IMR-90 (cell line): ENCODE results near the gene SEC22A. TPM values are rescaled to one million over a fixed set of nuclear protein-coding genes. Genes with fewer than 3 reads are reported as not detected.
"Not testable (repeated sequence)": the region's sequence is repeated elsewhere in the genome, so short reads cannot be mapped to it uniquely, and the experiment has no call there.

Experiments used
- ATAC-seq: fragments of 200-7000 bp; cut with Tn5 transposase; 2 replicates; pipeline ENCODE4 v1.9.1; 2020; ENCODE audit warnings: low read depth, mild to moderate bottlenecking, moderate library complexity
- BruUV-seq: library from RNA; stranded (reverse); fragments of 400-500 nt; replicated peaks from 2 replicates; lab custom pipeline; 2021; lab: Mats Ljungman, UMichigan
- CTCF ChIA-PET: fragments of 300-600 bp; formaldehyde crosslinking; extraction: SDS; loops from one replicate; lab custom pipeline; 2021; ENCODE audit warnings: antibody characterized with exemption; lab: Yijun Ruan, JAX
- POLR2A ChIA-PET: fragments of 300-600 bp; sonication (Branson Sonifier 250); formaldehyde crosslinking; loops from one replicate; lab custom pipeline; 2022; ENCODE audit warnings: antibody characterized with exemption; ENCODE audit not compliant: unreplicated experiment; lab: Charles Lee
- DNase-seq: peaks from one replicate; pipeline ENCODE4 v3.0.0; 2013
- H2AFZ ChIP-seq: replicated peaks from 2 replicates; pipeline ENCODE3; 2013; ENCODE audit warnings: low read length, mild to moderate bottlenecking; ENCODE audit not compliant: poor library complexity
- H2AK5ac ChIP-seq: 2 replicates; pipeline ENCODE4 v1.6.1; 2013; ENCODE audit warnings: low read depth, low read length, inconsistent platforms
- H2AK9ac ChIP-seq: replicated peaks from 2 replicates; pipeline ENCODE3; 2013; ENCODE audit warnings: mild to moderate bottlenecking, low read depth, low read length, moderate library complexity; ENCODE audit not compliant: poor library complexity
- H2BK120ac ChIP-seq: 2 replicates; pipeline ENCODE4 v1.6.1; 2013; ENCODE audit warnings: low read depth, low read length, inconsistent platforms
- H2BK15ac ChIP-seq: 3 replicates; pipeline ENCODE4 v1.6.1; 2013; ENCODE audit warnings: low read depth, low read length, inconsistent platforms
- H2BK20ac ChIP-seq: 2 replicates; pipeline ENCODE4 v1.6.1; 2013; ENCODE audit warnings: low read depth, mild to moderate bottlenecking, inconsistent platforms, low read length, moderate library complexity
- H2BK5ac ChIP-seq: 2 replicates; pipeline ENCODE4 v1.6.1; 2013; ENCODE audit warnings: mild to moderate bottlenecking, low read depth, low read length, inconsistent platforms; ENCODE audit not compliant: poor library complexity, severe bottlenecking
- H3K14ac ChIP-seq: replicated peaks from 2 replicates; pipeline ENCODE4 v1.6.1; 2013; ENCODE audit warnings: low read depth, low read length, inconsistent platforms
- H3K18ac ChIP-seq: 2 replicates; pipeline ENCODE4 v1.6.1; 2013; ENCODE audit warnings: low read depth, low read length, control low read depth
- H3K23ac ChIP-seq: 2 replicates; pipeline ENCODE4 v1.6.1; 2013; ENCODE audit warnings: low read depth, low read length, inconsistent platforms
- H3K27ac ChIP-seq: 2 replicates; pipeline ENCODE4 v1.5.1; 2013; ENCODE audit warnings: mild to moderate bottlenecking, control low read depth, low read length; ENCODE audit not compliant: insufficient read depth
- H3K27me3 ChIP-seq: 2 replicates; pipeline ENCODE4 v1.6.1; 2013; ENCODE audit warnings: low read length; ENCODE audit not compliant: control insufficient read depth, insufficient read depth
- H3K36me3 ChIP-seq: 2 replicates; pipeline ENCODE4 v1.6.1; 2013; ENCODE audit warnings: low read length, mixed read lengths; ENCODE audit not compliant: control insufficient read depth, insufficient read depth
- H3K4ac ChIP-seq: 2 replicates; pipeline ENCODE4 v1.6.1; 2013; ENCODE audit warnings: low read depth, low read length, inconsistent platforms
- H3K4me1 ChIP-seq: 2 replicates; pipeline ENCODE4 v1.6.1; 2013; ENCODE audit warnings: low read length, mixed read lengths; ENCODE audit not compliant: control insufficient read depth, insufficient read depth
- H3K4me2 ChIP-seq: 2 replicates; pipeline ENCODE4 v1.6.1; 2013; ENCODE audit warnings: low read depth, mild to moderate bottlenecking, control low read depth, low read length, moderate library complexity
- H3K4me3 ChIP-seq: 2 replicates; pipeline ENCODE4 v1.5.1; 2013; ENCODE audit warnings: low read depth, mild to moderate bottlenecking, control low read depth, low read length, moderate library complexity; ENCODE audit not compliant: insufficient read depth
- H3K56ac ChIP-seq: 2 replicates; pipeline ENCODE4 v1.6.1; 2013; ENCODE audit warnings: low read length, inconsistent platforms; ENCODE audit not compliant: insufficient read depth; ENCODE audit errors: extremely low read depth
- H3K79me1 ChIP-seq, 2 experiments: 2 replicates each; pipeline ENCODE4 v1.6.1; 2013; ENCODE audit warnings: low read length in 2 of 2, inconsistent platforms in 1 of 2, low read depth in 1 of 2
- H3K9ac ChIP-seq: 2 replicates; pipeline ENCODE4 v1.6.1; 2013; ENCODE audit warnings: low read depth, low read length, control low read depth
- H3K9me1 ChIP-seq: 2 replicates; pipeline ENCODE4 v1.6.1; 2013; ENCODE audit warnings: low read length, inconsistent platforms; ENCODE audit not compliant: insufficient read depth
- H3K9me3 ChIP-seq: 2 replicates; pipeline ENCODE4 v1.6.1; 2013; ENCODE audit warnings: low read length; ENCODE audit not compliant: control insufficient read depth, insufficient read depth
- H4K20me1 ChIP-seq: 2 replicates; pipeline ENCODE4 v1.6.1; 2013; ENCODE audit warnings: low read length, inconsistent platforms; ENCODE audit not compliant: insufficient read depth
- H4K5ac ChIP-seq: 2 replicates; pipeline ENCODE4 v1.6.1; 2013; ENCODE audit warnings: mild to moderate bottlenecking, low read depth, low read length, control low read depth
- H4K8ac ChIP-seq, 2 experiments: 2 replicates each; pipeline ENCODE4 v1.6.1; 2013; ENCODE audit warnings: low read depth in 2 of 2, low read length in 2 of 2, control low read depth in 1 of 2, inconsistent platforms in 1 of 2
- H4K91ac ChIP-seq: 2 replicates; pipeline ENCODE4 v1.6.1; 2013; ENCODE audit warnings: low read depth, low read length, inconsistent platforms; ENCODE audit not compliant: insufficient read depth
- CEBPB ChIP-seq: IDR thresholded peaks from 2 replicates; pipeline ENCODE4 v1.6.1; 2012; ENCODE audit warnings: low read depth, low read length, improper control_type of control experiment
- MAFK ChIP-seq: IDR thresholded peaks from 2 replicates; pipeline ENCODE4 v1.6.1; 2012; ENCODE audit warnings: low read depth, low read length, improper control_type of control experiment
- MAZ ChIP-seq: IDR thresholded peaks from 2 replicates; pipeline ENCODE4 v1.6.1; 2012; ENCODE audit warnings: low read depth, mild to moderate bottlenecking, low read length, improper control_type of control experiment, moderate library complexity, borderline replicate concordance
- NFE2L2 ChIP-seq: fragments of 150-350 bp; IDR thresholded peaks from 2 replicates; pipeline ENCODE4 v1.6.1; 2016; ENCODE audit warnings: low read depth, mild to moderate bottlenecking, low read length
- WGBS, 2 experiments: methylation state at CpG; one replicate each; pipeline versions ENCODE4 v1.1.5 to v1.1.7; 2013; ENCODE audit warnings: missing lambda C conversion rate in 2 of 2; ENCODE audit not compliant: insufficient read length in 1 of 2; ENCODE audit errors: extremely low coverage in 2 of 2; 5-methylcytosine and 5-hydroxymethylcytosine counted together
- dilution Hi-C: fragments of 300-500 bp; cut with HindIII; formaldehyde crosslinking; loops from one replicate; pipeline ENCODE4 v1.14.3; 2018; ENCODE audit warnings: low sequenced_read_pairs; ENCODE audit not compliant: unreplicated experiment
- in situ Hi-C: fragments of 300-500 bp; cut with MboI; formaldehyde crosslinking; loops from 3 replicates; pipeline ENCODE4 v1.14.3; 2019; ENCODE audit warnings: low sequenced_read_pairs, inconsistent platforms, mixed read lengths
- intact Hi-C: fragments of 100-400 bp; cut with micrococcal nuclease; formaldehyde crosslinking; loops from 2 replicates; pipeline ENCODE4 v1.10.0; 2022
- polyA plus RNA-seq, 3 experiments: library from polyadenylated mRNA; depleted of rRNA; stranded (reverse); fragments of >200 nt; gene quantifications; 2 replicates each; pipeline ENCODE4 v1.2.3, GENCODE V29; 2012; ENCODE audit warnings: low replicate concordance in 1 of 3
- total RNA-seq: library from RNA; depleted of rRNA; stranded (reverse); fragments of >200 nt; gene quantifications from 2 replicates; pipeline ENCODE4 v1.2.3, GENCODE V29; 2012
- TF ChIP-seq, protein P1 (sequence below): fragments of 150-350 bp; IDR thresholded peaks from 2 replicates; pipeline ENCODE4 v1.6.1; 2016; ENCODE audit warnings: low read depth, mild to moderate bottlenecking, low read length, moderate library complexity, borderline replicate concordance

Gene SEC22A
- total and polyA plus RNA-seq, 2 of the 4 experiments (the other 2 are of a cell fraction): 17.5 to 36.0 TPM

DNA sequence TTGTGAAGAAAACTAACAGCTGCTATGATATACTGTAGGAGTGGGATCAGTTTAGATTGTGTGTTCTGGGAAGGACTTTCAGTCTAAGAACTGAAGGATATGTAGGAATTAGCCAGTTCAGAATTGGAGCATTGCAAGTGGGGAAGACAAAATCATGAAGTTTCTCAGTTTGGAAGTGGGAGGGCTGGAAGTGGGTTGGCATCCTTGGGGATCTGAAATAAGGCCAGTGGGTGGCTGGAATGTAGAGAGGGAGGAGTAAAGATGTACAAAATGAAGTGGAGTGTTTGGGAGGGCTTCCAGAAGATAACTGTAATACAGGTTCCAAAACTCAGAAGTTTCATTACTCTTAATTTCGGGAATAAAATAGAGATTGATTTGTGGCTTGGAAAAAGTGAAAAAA lies 17.2 kb downstream of the SEC22A start:
- intact Hi-C loops (no loop called here), dilution Hi-C loops (no loop called here), in situ Hi-C loops (no loop called here)
- no peaks in the 10 kb centered on the region for H3K9me3 ChIP-seq
- H3K18ac ChIP-seq: no peak overlapping the region
- no peak overlapping the region for H2BK20ac ChIP-seq
- H4K91ac ChIP-seq: no peak overlapping the region
- H3K4me2 ChIP-seq: no peak overlapping the region
- no peak overlapping the region for H2BK120ac ChIP-seq
- ATAC-seq (peak; percentile 14; the same call in 1 of the 2 replicates), DNase-seq (no peak)
- CTCF ChIA-PET: no interaction called here
- H3K4me3 ChIP-seq: no peak overlapping the region
- no peak overlapping the region; the same call in 1 of the 2 replicates for H3K23ac ChIP-seq
- H4K20me1 ChIP-seq: no peaks in the 10 kb centered on the region
- H3K27ac ChIP-seq: no peak overlapping the region
- H3K4ac ChIP-seq: no peak overlapping the region
- H3K9ac ChIP-seq: no peak overlapping the region
- BruUV-seq: no TSS peak
- no peak overlapping the region for H2AK5ac ChIP-seq
- H3K27me3 ChIP-seq: no peaks in the 10 kb centered on the region
- no peak overlapping the region for H2AFZ ChIP-seq
- H4K8ac ChIP-seq: no peak overlapping the region
- H2BK5ac ChIP-seq: no peak overlapping the region
- no peak overlapping the region for H2AK9ac ChIP-seq
- H3K4me1 ChIP-seq: no peaks in the 10 kb centered on the region
- TF ChIP-seq, protein P1, sequence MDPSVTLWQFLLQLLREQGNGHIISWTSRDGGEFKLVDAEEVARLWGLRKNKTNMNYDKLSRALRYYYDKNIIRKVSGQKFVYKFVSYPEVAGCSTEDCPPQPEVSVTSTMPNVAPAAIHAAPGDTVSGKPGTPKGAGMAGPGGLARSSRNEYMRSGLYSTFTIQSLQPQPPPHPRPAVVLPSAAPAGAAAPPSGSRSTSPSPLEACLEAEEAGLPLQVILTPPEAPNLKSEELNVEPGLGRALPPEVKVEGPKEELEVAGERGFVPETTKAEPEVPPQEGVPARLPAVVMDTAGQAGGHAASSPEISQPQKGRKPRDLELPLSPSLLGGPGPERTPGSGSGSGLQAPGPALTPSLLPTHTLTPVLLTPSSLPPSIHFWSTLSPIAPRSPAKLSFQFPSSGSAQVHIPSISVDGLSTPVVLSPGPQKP: no peak
- TF ChIP-seq MAFK: no peak
- no peak for TF ChIP-seq NFE2L2
- TF ChIP-seq CEBPB: no peak
- TF ChIP-seq MAZ: no peak
- H3K9me1 ChIP-seq: no peaks in the 10 kb centered on the region
- H3K56ac ChIP-seq: no peak overlapping the region
- H3K79me1 ChIP-seq: peaks cover 7 to 20% of the 10 kb centered on the region in 2 experiments
- no peak overlapping the region for H3K14ac ChIP-seq
- POLR2A ChIA-PET: no interaction called here
- WGBS, 2 experiments: 100% methylated on average over 1 of the region's 1 CpG; no CpG with 5 or more reads in 1 of the 2 experiments
- no peak overlapping the region for H2BK15ac ChIP-seq
- H3K36me3 ChIP-seq: peaks cover 2% of the 10 kb centered on the region
- no peak overlapping the region for H4K5ac ChIP-seq

DNA sequence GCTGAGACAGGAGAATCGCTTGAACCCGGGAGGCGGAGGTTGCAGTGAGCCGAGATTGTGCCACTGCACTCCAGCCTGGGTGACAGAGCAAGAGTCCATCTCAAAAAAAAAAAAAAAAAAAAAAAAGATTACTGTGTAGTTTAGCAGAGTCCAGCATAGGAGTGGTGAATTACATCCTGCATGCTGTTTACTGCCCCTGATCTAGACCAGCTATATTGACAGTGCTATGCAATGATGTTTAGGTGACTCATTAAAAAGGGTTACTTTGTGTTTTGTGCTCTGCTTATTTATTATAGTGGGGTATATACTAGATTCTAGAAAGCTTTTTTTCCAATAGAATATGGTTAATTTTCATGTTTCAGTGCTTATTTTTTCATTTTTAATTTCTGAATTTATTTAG lies 19.6 kb downstream of the SEC22A start:
- H4K20me1 ChIP-seq, BruUV-seq, H2AK5ac ChIP-seq, H3K36me3 ChIP-seq, in situ Hi-C loops, H3K23ac ChIP-seq, H2BK120ac ChIP-seq, H2BK15ac ChIP-seq, H3K27me3 ChIP-seq, H3K27ac ChIP-seq, H3K14ac ChIP-seq, H3K56ac ChIP-seq, dilution Hi-C loops, intact Hi-C loops, H3K4me3 ChIP-seq, H4K8ac ChIP-seq, POLR2A ChIA-PET, H4K5ac ChIP-seq, H3K9me1 ChIP-seq, H3K9me3 ChIP-seq, H2BK5ac ChIP-seq, H3K18ac ChIP-seq, H3K4ac ChIP-seq, H3K9ac ChIP-seq, CTCF ChIA-PET, H2AFZ ChIP-seq, H2AK9ac ChIP-seq, H4K91ac ChIP-seq, H3K4me1 ChIP-seq, H3K4me2 ChIP-seq, H2BK20ac ChIP-seq: not testable (repeated sequence)
- peaks cover 0 to 16% of the 10 kb centered on the region in 2 experiments; a peak in 3 of 4 replicates for H3K79me1 ChIP-seq
- WGBS, 2 experiments: no CpG with 5 or more reads among the region's 4 CpGs
- DNase-seq (peak; percentile 13), ATAC-seq (peak; percentile 61; the same call in 1 of the 2 replicates)
